ENCODE measurements around the gene DCC. TPM values are rescaled to one million over a fixed set of nuclear protein-coding genes. Genes with fewer than 3 reads are reported as not detected.

Gene DCC
- polyA plus RNA-seq, 1 donor (not counting 4 experiments of a cell fraction or from before 2014, with no cell fraction given), result not detected

DNA sequence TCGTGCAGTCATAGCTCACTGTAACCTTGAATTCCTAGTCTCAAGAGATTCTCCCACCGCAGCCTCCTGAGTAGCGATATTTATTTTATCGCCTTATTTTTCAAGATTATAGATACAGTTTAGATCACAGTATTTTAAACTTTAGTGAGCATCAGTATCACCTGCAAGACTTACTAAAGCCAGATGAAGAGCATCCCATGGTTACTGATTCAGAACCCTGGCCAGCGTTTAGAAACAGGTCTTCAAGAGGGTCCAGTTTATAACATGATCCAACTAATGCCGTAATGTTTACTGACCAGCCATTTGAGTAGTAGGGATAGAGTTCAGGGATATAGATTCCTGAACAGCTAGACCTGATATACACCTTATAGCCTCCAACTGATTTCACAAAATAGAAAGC is 146.1 kb downstream of the DCC start:
- Histone ChIP-seq H3K79me2 (ENCODE audit: control insufficient read depth, insufficient read depth, low read length) (no peaks in the 10 kb centered on the region), H2AFZ (ENCODE audit: control insufficient read depth, low read length) (no peak overlapping the region), H3K36me3 (ENCODE audit: control insufficient read depth in 2 of 2, extremely low read depth in 1 of 2, insufficient read depth in 2 of 2, low read length in 2 of 2) (no peaks in the 10 kb centered on the region), H3K4me2 (ENCODE audit: control insufficient read depth, extremely low read depth, insufficient read depth, low read depth, low read length) (no peak overlapping the region), H3K27me3 (ENCODE audit: control insufficient read depth, extremely low read depth, insufficient read depth, low read length) (no peaks in the 10 kb centered on the region), H3K9me3 (ENCODE audit: control insufficient read depth, low read depth, low read length) (no peaks in the 10 kb centered on the region), H3K4me1 (ENCODE audit: control insufficient read depth, extremely low read depth, insufficient read depth, low read length) (no peaks in the 10 kb centered on the region), H3K27ac (ENCODE audit: control insufficient read depth, insufficient read depth, low read length) (no peak overlapping the region), H3K9me1 (ENCODE audit: control insufficient read depth, extremely low read depth, insufficient read depth, low read length) (no peaks in the 10 kb centered on the region), H3K9ac (ENCODE audit: control insufficient read depth, extremely low read depth, insufficient read depth, low read length) (no peak overlapping the region), H4K20me1 (ENCODE audit: control insufficient read depth, extremely low read depth, insufficient read depth, low read length) (no peaks in the 10 kb centered on the region), H3K4me3 (ENCODE audit: control insufficient read depth in 2 of 3, extremely low read depth in 1 of 3, insufficient read depth in 2 of 3, low read depth in 1 of 3, low read length in 3 of 3) (no peak overlapping the region)
- FAIRE-seq, result no peak
- dilution Hi-C loops (cut with MboI; ENCODE audit: extremely low pct_ligation_motif_present, low sequenced_read_pairs), result loop anchor here (5.0 kb wide), 1 partner anchor 51 kb away; no protein-coding TSS in a partner anchor
- no peak for DNase-seq (ENCODE audit: low read depth, low spot score)
- TF ChIP-seq, protein P1, sequence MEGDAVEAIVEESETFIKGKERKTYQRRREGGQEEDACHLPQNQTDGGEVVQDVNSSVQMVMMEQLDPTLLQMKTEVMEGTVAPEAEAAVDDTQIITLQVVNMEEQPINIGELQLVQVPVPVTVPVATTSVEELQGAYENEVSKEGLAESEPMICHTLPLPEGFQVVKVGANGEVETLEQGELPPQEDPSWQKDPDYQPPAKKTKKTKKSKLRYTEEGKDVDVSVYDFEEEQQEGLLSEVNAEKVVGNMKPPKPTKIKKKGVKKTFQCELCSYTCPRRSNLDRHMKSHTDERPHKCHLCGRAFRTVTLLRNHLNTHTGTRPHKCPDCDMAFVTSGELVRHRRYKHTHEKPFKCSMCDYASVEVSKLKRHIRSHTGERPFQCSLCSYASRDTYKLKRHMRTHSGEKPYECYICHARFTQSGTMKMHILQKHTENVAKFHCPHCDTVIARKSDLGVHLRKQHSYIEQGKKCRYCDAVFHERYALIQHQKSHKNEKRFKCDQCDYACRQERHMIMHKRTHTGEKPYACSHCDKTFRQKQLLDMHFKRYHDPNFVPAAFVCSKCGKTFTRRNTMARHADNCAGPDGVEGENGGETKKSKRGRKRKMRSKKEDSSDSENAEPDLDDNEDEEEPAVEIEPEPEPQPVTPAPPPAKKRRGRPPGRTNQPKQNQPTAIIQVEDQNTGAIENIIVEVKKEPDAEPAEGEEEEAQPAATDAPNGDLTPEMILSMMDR (optimal IDR thresholded peaks at IDR 0.05 in 1 of 3, IDR thresholded peaks at IDR 0.05 in 1 of 3, conservative IDR thresholded peaks at IDR 0.05 in 1 of 3; ENCODE audit: extremely low read depth in 1 of 3, insufficient read depth in 2 of 3, low read length in 3 of 3), result no peak
- no peak for TF ChIP-seq EZH2 (IDR thresholded peaks at IDR 0.05; ENCODE audit: low read length)

GRCh38 chr18:52489396-52490306 is 149.7 kb downstream of the DCC start:
- FAIRE-seq, result no peak
- H2AFZ ChIP-seq (ENCODE audit: control insufficient read depth, low read length), result no peak overlapping the region
- peaks cover 2% of the 10 kb centered on the region for H3K9me3 ChIP-seq (ENCODE audit: control insufficient read depth, low read depth, low read length)
- no peak overlapping the region for H3K4me3 ChIP-seq (ENCODE audit: control insufficient read depth in 2 of 3, extremely low read depth in 1 of 3, insufficient read depth in 2 of 3, low read depth in 1 of 3, low read length in 3 of 3)
- H3K9me1 ChIP-seq (ENCODE audit: control insufficient read depth, extremely low read depth, insufficient read depth, low read length), result no peaks in the 10 kb centered on the region
- DNase-seq (ENCODE audit: low read depth, low spot score), result no peak
- TF ChIP-seq, protein P1 (optimal IDR thresholded peaks at IDR 0.05 in 1 of 3, IDR thresholded peaks at IDR 0.05 in 1 of 3, conservative IDR thresholded peaks at IDR 0.05 in 1 of 3; ENCODE audit: extremely low read depth in 1 of 3, insufficient read depth in 2 of 3, low read length in 3 of 3), result no peak
- no peak for TF ChIP-seq EZH2 (IDR thresholded peaks at IDR 0.05; ENCODE audit: low read length)
- H3K36me3 ChIP-seq (ENCODE audit: control insufficient read depth in 2 of 2, extremely low read depth in 1 of 2, insufficient read depth in 2 of 2, low read length in 2 of 2), result no peaks in the 10 kb centered on the region
- H3K4me1 ChIP-seq (ENCODE audit: control insufficient read depth, extremely low read depth, insufficient read depth, low read length), result no peaks in the 10 kb centered on the region
- dilution Hi-C loops (cut with MboI; ENCODE audit: extremely low pct_ligation_motif_present, low sequenced_read_pairs), result loop anchor here (5.0 kb wide), 1 partner anchor 48 kb away; no protein-coding TSS in a partner anchor
- H3K4me2 ChIP-seq (ENCODE audit: control insufficient read depth, extremely low read depth, insufficient read depth, low read depth, low read length), result no peak overlapping the region
- H3K27me3 ChIP-seq (ENCODE audit: control insufficient read depth, extremely low read depth, insufficient read depth, low read length), result no peaks in the 10 kb centered on the region
- no peak overlapping the region for H3K9ac ChIP-seq (ENCODE audit: control insufficient read depth, extremely low read depth, insufficient read depth, low read length)
- H4K20me1 ChIP-seq (ENCODE audit: control insufficient read depth, extremely low read depth, insufficient read depth, low read length), result no peaks in the 10 kb centered on the region
- no peak overlapping the region for H3K27ac ChIP-seq (ENCODE audit: control insufficient read depth, insufficient read depth, low read length)
- no peaks in the 10 kb centered on the region for H3K79me2 ChIP-seq (ENCODE audit: control insufficient read depth, insufficient read depth, low read length)

All from keratinocyte (primary cell).